K562 (cell line): ENCODE measurements around the gene ODC1. TPM values are rescaled to one million over a fixed set of nuclear protein-coding genes. Genes with fewer than 3 reads are reported as not detected.

ENCODE experiments used
- CXXC5 ChIP-seq: fragments of 250-450 bp; sonication (Bioruptor Pico); IDR thresholded peaks from 2 replicates; pipeline ENCODE4 v1.8.0; 2022; ENCODE audit warnings: inconsistent platforms, mild to moderate bottlenecking, moderate library complexity
- IRF9 ChIP-seq: fragments of 450-650 bp; IDR thresholded peaks from 2 replicates; pipeline ENCODE4 v1.6.1; 2016; ENCODE audit warnings: missing biosample characterization, missing genetic modification characterization
- MAFG ChIP-seq: fragments of 450-650 bp; conservative IDR thresholded peaks from 2 replicates; pipeline ENCODE4 v1.6.1; 2016; ENCODE audit warnings: missing genetic modification characterization, missing compliant biosample characterization
- NCOR1 ChIP-seq: fragments of 450-650 bp; IDR thresholded peaks from 2 replicates; pipeline ENCODE4 v1.6.1; 2016; ENCODE audit warnings: mild to moderate bottlenecking, moderate library complexity
- POLR2A ChIP-seq: fragments of 450-650 bp; conservative IDR thresholded peaks from 2 replicates; pipeline ENCODE4 v1.6.1; 2016
- TAF1 ChIP-seq: IDR thresholded peaks from 2 replicates; pipeline ENCODE4 v1.6.1; 2011; ENCODE audit warnings: mild to moderate bottlenecking, low read length, moderate library complexity; ENCODE audit not compliant: insufficient read depth, control insufficient read depth, severe bottlenecking; ENCODE audit errors: extremely low read depth
- TAF15 ChIP-seq: fragments of 200-400 bp; formaldehyde crosslinking; IDR thresholded peaks from 2 replicates; pipeline ENCODE4 v1.6.1; 2017; ENCODE audit warnings: mild to moderate bottlenecking, low read depth, low read length, moderate library complexity
- TBP ChIP-seq: optimal IDR thresholded peaks from 2 replicates; pipeline ENCODE3; 2011; ENCODE audit warnings: low read depth, low read length, improper control_type of control experiment
- TCF15 ChIP-seq: fragments of 250-450 bp; sonication (Bioruptor Pico); IDR thresholded peaks from 2 replicates; pipeline ENCODE4 v1.8.0; 2022; ENCODE audit warnings: moderate library complexity, mild to moderate bottlenecking, inconsistent platforms
- ZBTB8A ChIP-seq: fragments of 450-650 bp; IDR thresholded peaks from 2 replicates; pipeline ENCODE4 v1.6.1; 2018; ENCODE audit warnings: mild to moderate bottlenecking, moderate library complexity; ENCODE audit not compliant: partially characterized antibody
- ZBTB9 ChIP-seq: fragments of 450-650 bp; formaldehyde crosslinking; IDR thresholded peaks from 2 replicates; pipeline ENCODE4 v1.4.0; 2020; ENCODE audit warnings: mild to moderate bottlenecking, moderate library complexity
- ZNF76 ChIP-seq: fragments of 250-450 bp; sonication (Bioruptor Pico); IDR thresholded peaks from 2 replicates; pipeline ENCODE4 v1.4.0; 2020; ENCODE audit warnings: mild to moderate bottlenecking, moderate library complexity, borderline replicate concordance
- ZSCAN32 ChIP-seq: fragments of 450-650 bp; formaldehyde crosslinking; IDR thresholded peaks from 2 replicates; pipeline ENCODE4 v1.4.0; 2020; ENCODE audit warnings: mild to moderate bottlenecking, moderate library complexity
- polyA plus RNA-seq, 8 experiments: library from polyadenylated mRNA; depleted of rRNA in 4 of 8; stranded (reverse) in 5 of 8; unstranded in 3 of 8; fragments of >200 nt; fragmentation: Nextera tagmentation in 2 of 8; fragmentation: Illumina TruSeq in 1 of 8; extraction: Ambion mirVana in 2 of 8; extraction: Trizol in 1 of 8; gene quantifications; 2 replicates each; pipeline versions ENCODE4 v1.2.1 to v1.2.3, GENCODE V29; 2011 to 2014; ENCODE audit warnings: inconsistent platforms in 1 of 8, missing spikeins in 1 of 8
- total RNA-seq, 7 experiments: library from RNA; depleted of rRNA in 6 of 7; stranded (reverse); fragments of >200 nt in 6 of 7; fragmentation: Illumina TruSeq in 2 of 7; extraction: Trizol in 2 of 7; gene quantifications; 2 replicates each; pipeline versions ENCODE4 v1.2.1 to v1.2.3, GENCODE V29; 2011 to 2021; ENCODE audit warnings: low replicate concordance in 1 of 7
- TF ChIP-seq, protein P1 (sequence below): fragments of 450-650 bp; IDR thresholded peaks from 2 replicates; pipeline ENCODE4 v1.6.1; 2016; ENCODE audit warnings: mild to moderate bottlenecking

The ODC1 gene
- total and polyA plus RNA-seq, 9 of the 15 experiments (the other 6 are each of a cell fraction or from before 2014, with no cell fraction given) = 142 to 563 (median 457) TPM

GRCh38 chr2:10407841-10408648 is 40.1 kb downstream of the ODC1 start (continued):
- TF ChIP-seq IRF9 (tag) (peak; percentile 88), NCOR1 (no peak), POLR2A (peak; percentile 45; the same call in 1 of the 2 replicates), MAFG (tag) (peak; percentile 76), CXXC5 (CRISPR knock-in tag) (peak; percentile 48; the same call in 1 of the 2 replicates), TAF1 (no peak), TCF15 (CRISPR knock-in tag) (no peak), TBP (peak; percentile 42), ZBTB9 (no peak), ZNF76 (no peak), ZSCAN32 (0 out of 2 replicates have a peak, but pooled peaks have one; percentile 14), TAF15 (no peak), ZBTB8A (no peak)
- TF ChIP-seq, protein P1, sequence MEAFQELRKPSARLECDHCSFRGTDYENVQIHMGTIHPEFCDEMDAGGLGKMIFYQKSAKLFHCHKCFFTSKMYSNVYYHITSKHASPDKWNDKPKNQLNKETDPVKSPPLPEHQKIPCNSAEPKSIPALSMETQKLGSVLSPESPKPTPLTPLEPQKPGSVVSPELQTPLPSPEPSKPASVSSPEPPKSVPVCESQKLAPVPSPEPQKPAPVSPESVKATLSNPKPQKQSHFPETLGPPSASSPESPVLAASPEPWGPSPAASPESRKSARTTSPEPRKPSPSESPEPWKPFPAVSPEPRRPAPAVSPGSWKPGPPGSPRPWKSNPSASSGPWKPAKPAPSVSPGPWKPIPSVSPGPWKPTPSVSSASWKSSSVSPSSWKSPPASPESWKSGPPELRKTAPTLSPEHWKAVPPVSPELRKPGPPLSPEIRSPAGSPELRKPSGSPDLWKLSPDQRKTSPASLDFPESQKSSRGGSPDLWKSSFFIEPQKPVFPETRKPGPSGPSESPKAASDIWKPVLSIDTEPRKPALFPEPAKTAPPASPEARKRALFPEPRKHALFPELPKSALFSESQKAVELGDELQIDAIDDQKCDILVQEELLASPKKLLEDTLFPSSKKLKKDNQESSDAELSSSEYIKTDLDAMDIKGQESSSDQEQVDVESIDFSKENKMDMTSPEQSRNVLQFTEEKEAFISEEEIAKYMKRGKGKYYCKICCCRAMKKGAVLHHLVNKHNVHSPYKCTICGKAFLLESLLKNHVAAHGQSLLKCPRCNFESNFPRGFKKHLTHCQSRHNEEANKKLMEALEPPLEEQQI = no peak
